ENCODE results near the gene TRIM38.

The TRIM38 gene

DNA sequence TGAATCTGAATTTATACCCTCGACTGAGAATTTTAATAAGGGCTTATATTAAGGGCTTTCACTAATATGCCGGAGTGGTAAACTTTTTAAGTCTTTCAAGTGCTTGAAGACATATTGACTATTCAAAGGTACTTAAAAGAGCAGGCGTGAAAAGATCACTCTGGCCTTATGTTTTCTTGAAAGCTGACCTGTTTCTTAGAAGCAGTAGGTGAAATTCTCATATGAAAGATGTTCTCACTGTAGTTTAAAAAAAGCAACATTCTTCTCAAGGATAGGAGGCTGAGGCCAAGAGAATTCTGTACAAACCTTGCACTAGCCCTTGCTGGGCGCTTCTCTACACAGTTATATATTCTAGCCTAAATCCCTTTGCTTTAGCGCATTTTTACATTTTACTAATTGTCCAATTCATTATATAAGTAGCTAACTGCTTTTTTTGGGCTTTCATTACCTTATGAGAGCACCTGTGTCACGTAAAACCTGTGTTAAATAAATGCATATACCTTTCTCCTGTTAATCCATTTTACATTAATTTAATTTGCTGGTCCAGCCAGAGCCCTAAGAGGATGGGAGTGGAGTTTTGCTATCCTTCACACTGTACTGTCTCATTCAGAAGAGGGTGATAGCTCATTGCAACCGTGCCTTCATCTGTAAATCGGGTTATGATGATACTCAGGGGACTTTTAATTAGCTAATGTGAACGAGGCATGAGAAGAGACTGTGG lies 65.0 kb downstream of the TRIM38 start:
- DNase-seq (ENCODE audit: low spot score) = peak; percentile 35

DNA sequence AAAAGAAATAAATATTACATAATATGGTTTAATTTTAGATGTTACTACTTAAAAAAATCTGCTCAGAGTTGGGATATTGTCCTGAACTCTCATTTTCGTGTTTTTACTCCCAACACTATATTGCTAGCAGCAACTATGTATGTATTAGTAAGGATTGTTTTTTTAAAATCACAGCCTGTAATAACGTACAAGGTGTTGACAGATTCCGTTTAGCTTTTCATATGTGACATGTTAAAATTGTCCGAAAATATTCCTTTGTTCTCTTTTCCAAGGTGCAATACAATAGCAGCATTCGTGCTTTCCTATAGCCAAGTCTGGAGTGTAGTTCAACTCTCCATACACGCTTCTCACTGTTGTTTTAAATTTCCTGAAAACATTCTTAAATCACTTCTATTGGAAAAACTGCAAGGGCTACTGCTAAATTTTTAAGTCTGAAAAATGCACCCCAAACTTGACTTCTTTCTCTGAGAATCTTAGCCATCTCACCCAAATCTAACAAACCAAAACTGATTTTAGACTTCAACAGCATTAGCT lies 65.7 kb downstream of the TRIM38 start:
- DNase-seq (ENCODE audit: low spot score) = no peak

DNA sequence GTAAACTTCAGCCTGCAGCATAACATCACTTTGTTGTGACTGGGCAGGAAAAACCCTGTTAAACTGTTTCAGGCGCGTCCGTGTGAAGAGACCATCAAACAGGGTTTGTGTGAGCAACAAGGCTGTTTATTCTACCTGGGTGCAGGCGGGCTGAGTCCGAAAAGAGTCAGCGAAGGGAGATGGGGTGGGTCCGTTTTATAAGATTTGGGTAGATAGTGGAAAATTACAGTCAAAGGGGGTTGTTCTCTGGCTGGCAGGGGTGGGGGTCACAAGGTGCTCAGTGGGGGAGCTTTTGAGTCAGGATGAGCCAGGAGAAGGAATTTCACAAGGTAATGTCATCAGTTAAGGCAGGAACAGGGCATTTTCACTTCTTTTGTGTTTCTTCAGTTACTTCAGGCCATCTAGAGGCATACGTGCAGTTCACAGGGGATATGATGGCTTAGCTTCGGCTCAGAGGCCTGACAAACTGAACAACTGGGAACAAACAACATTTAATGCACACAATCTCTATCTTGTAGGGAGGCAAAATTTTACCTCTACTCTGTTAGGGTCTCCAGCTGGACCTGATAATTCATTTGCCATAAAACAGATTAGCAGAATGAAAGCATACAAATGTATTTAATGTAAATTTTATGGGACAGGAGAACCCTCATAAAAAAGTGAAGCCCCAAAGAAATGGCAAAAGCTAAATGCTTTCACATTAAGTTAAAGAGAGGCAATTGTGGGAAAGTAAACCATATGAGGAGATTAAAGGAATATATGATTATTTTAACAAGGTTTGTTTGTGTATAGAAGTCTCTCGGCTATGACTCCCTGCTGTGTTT lies 66.4 kb downstream of the TRIM38 start:
- DNase-seq (ENCODE audit: low spot score) = peak; percentile 46

DNA sequence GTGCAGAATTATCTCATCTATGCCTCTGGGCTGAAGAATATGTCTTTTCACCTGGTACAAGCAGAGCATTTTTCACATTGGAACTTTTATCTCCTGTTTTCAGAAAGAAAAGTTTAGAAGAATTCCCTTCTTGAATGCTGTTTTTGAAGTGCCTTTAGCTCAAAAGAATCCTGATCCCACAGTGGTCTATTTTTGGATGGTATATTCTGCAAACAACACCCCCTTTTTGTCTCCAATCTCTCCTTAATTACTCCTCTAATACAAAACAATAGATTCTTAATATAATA lies 66.9 kb downstream of the TRIM38 start:
- peak; percentile 31 for DNase-seq (ENCODE audit: low spot score)

DNA sequence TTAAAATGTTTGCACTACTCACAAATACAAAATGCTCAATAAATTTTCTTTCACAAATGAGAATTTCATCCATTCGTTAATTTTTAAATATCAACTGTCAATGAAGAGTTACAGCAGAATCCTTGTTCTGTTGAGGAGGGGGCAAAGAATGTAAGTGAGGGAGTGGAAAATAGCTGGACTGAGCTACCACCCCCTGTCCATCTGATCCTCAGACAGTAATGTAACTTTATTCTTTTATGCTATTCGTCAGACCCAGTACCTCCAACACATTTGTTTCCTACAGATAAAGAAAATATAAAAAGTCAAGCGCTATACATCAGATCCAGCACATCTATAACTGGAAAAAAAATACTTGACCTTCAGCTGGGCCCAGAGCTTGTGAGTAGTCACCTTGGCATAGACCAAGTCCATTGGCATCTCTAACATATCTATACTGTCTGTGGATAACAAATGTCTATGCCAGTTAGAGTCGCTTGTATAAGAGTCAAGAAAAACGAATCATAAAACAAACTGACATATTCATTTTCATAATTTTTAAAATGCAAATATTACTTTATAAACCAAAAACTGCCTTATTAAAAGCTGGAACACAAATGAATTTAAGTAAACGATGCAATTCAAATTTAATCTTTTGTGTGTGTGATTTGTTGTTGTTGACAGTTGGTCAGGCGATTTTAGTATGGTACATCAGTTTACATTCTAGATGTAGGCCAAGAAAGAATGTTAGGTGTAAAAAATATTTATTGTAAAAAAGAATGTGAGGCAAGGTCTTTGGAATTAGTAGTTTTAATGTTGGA lies 67.5 kb downstream of the TRIM38 start:
- DNase-seq (ENCODE audit: low spot score) = peak; percentile 54

DNA sequence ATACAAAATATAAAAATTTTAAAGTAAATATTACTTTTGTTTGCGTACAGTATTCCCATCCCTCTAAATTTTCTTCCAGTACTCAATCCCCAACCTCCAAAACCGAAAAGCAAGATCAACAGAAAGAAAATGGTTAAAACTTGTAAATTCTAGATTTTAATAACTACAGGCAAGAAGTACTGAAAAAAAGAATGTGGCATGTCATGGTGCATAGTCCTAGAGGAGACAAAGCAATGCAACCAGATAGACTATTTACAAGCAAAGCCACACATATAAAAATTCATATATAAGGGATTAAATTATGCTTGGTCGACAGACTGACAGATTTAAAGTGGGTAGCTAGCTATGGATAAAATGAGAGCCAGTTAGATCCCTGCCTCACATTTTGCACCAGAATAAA lies 68.1 kb downstream of the TRIM38 start:
- DNase-seq (ENCODE audit: low spot score) = no peak

DNA sequence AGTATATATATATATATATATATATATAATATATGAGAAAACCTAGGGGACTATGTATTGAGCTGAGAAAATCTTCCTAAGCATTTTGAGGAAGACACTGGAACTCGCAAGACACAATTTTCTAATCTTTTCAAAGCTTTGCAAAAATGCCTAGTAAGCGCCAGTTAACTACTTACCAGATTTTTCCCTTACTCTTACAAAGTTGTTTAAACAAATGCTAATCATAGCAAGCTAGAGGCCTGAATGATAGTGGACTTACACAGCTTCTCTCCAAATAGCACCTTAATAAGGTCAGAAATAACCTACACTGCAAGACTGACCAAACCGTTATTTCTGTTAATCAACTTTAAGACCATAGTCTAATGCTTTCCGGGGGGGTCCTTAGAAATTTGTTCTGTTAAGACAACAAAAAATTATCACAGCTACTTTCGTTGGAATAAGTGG lies 68.6 kb downstream of the TRIM38 start:
- peak; percentile 86 for DNase-seq (ENCODE audit: low spot score)

DNA sequence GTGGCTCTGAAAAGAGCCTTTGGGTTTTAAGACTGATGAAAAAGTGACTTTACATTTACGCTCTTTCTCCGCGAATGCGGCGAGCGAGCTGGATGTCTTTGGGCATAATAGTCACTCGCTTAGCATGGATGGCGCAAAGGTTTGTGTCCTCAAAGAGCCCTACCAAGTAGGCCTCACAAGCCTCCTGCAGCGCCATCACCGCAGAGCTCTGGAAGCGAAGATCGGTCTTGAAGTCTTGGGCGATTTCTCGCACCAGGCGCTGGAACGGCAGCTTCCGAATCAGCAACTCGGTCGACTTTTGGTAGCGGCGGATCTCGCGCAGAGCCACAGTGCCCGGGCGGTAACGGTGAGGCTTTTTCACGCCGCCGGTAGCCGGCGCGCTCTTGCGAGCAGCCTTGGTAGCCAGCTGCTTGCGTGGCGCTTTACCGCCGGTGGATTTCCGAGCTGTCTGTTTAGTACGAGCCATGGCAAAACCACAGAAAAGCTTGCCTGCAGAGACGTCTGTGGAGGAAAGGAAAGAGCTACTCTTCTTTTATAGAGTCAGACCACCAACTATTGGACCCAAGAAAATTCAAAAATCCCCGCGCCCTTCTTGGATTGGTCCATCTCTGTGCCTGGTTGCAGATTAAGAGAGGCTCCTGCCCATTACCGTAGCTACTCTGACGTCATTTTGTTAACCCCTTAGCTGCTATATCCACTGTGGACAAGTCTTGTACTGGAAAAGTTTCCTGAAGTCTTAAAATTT lies 69.2 kb downstream of the TRIM38 start:
- DNase-seq (ENCODE audit: low spot score) = peak; percentile 99

DNA sequence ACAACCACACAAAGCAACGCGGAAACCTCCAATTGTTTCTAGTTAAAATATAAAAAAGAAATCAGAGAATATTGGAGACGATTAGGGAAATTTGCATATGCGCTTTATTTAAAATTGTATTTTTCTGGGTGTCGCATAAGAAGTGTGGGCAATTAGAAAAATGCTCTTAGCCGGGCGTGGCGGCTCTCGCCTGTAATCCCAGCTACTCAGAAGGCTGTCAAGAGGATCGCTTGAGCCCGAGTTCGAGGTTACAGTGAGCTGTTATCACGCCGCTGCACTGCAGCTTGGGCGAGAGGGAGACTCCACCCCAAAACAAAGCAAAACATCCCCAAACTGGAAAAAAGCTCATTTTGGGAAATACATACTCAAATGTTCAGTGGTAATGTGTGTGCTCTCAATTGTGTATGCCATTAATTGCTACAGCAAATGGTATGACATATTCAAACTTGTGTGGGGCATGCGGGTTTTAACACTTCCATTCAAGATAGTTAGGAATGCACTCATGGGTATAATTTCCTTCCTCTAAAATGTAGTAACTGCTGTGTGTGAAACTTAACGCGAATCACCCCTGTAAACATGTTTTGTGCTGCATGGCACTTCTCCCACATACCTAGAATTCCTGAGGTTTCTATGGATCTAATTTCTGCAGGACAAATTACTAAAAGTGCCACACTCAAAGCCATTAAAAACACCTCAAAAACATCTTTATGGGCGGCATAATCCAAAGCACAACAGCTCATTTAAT lies 69.9 kb downstream of the TRIM38 start:
- DNase-seq (ENCODE audit: low spot score) = peak; percentile 91

DNA sequence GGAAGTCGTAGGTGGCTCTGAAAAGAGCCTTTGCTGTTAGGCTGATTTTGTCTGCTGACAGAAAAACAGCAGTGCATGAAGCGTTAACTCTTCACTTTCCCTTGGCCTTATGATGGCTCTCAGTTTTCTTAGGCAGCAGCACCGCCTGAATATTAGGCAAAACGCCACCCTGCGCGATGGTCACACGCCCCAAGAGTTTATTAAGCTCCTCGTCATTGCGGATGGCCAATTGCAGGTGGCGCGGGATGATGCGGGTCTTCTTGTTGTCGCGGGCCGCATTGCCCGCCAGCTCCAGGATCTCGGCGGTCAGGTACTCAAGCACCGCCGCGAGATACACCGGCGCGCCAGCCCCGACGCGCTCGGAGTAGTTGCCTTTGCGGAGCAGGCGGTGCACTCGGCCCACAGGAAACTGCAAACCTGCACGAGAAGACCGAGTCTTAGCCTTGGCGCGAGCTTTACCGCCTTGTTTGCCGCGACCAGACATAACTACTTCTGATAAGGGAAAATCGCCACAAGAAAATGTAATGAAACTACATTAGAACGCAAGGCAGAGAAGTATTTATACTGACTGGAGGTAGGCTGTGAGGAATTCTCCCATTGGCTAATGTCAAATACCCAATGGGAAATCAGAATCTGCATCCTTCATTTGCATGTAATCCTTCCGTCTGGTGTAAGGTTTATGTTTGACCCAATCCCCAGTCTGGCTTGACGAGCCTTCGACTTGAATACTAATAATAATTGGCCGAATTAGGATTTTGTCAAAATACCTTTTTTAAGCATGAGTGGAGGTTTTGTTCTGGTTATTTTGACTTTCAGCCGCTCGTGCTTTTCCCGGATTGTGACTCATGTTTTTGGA lies 70.7 kb downstream of the TRIM38 start:
- peak; percentile 97 for DNase-seq (ENCODE audit: low spot score)

DNA sequence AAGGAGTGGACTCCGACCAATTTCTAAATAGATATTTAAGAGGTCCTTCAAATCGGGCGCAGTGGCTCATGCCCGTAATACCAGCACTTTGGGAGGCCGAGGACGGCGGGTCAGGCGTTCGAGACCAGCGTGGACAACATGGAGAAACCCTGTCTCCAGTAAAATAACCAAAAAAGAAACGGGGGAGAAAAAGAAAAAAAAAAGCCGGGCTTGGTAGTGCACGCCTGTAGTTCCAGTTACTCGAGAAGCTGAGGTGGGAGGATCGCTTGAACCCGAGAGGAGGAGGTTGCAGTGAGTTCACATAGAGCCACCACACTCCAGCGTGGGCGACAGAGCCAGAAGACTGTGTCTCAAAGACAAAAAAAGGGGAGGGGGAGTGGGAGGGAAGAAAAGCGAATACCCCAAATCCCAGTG lies 71.3 kb downstream of the TRIM38 start:
- DNase-seq (ENCODE audit: low spot score) = peak; percentile 55

DNA sequence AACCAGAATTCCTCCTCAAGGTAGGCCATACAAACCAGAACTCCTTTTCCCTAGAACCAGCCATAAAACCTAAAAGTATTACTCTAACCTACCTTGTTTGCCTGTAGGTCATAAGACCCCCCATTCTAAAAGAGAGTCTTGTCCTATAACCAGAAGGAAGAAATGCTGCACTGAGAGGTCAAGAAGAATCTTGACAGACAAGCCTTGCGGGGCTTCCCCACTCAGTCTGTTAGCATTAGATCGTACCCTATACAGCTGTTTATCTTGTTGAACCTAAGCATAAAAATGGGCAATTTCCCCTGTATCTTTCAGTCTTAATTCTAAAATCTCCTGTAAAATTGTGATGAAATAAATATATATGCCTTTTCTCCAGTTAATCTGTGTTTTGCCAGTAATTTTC lies 72.3 kb downstream of the TRIM38 start:
- peak; percentile 30 for DNase-seq (ENCODE audit: low spot score)

Measured in NAMALWA (cell line).